Measurements from ENCODE around the gene TMEM151B.

DNA sequence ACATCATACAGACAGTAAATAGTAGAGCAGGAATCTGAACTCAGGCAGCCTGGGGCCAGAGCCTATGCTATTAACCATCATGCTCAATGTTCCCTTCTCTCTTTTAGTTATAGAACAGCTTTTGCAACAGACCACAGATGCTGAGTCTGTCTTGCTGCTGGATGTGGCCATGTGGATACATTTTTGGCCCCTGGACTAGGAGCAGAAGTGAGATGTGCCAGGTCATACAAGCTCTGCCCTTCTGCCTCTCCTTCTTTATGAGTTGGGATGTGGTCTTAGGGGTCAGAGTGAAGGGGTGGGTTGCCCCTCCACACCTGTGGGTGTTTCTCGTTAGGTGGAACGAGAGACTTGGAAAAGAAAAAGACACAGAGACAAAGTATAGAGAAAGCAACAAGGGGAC, 57.5 kb downstream of the TMEM151B start:
- TF ChIP-seq, protein P1, sequence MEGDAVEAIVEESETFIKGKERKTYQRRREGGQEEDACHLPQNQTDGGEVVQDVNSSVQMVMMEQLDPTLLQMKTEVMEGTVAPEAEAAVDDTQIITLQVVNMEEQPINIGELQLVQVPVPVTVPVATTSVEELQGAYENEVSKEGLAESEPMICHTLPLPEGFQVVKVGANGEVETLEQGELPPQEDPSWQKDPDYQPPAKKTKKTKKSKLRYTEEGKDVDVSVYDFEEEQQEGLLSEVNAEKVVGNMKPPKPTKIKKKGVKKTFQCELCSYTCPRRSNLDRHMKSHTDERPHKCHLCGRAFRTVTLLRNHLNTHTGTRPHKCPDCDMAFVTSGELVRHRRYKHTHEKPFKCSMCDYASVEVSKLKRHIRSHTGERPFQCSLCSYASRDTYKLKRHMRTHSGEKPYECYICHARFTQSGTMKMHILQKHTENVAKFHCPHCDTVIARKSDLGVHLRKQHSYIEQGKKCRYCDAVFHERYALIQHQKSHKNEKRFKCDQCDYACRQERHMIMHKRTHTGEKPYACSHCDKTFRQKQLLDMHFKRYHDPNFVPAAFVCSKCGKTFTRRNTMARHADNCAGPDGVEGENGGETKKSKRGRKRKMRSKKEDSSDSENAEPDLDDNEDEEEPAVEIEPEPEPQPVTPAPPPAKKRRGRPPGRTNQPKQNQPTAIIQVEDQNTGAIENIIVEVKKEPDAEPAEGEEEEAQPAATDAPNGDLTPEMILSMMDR (IDR thresholded peaks at IDR 0.05 in 4 of 5, conservative IDR thresholded peaks at IDR 0.05 in 1 of 5), result no peak
- TF ChIP-seq POLR2A (IDR thresholded peaks at IDR 0.05), result no peak
